HEK293 (cell line): ENCODE measurements around the gene HMGB1.

Source experiments
- KLF7 ChIP-seq: fragments of 450-650 bp; formaldehyde crosslinking; IDR thresholded peaks from 2 replicates; pipeline ENCODE4 v1.5.1; 2016; ENCODE audit warnings: missing biosample characterization, missing genetic modification characterization, borderline replicate concordance
- OSR2 ChIP-seq: fragments of 450-650 bp; formaldehyde crosslinking; IDR thresholded peaks from 2 replicates; pipeline ENCODE4 v1.5.1; 2016; ENCODE audit warnings: missing biosample characterization, missing genetic modification characterization
- RBAK ChIP-seq: fragments of 450-650 bp; formaldehyde crosslinking; IDR thresholded peaks from 2 replicates; pipeline ENCODE4 v1.5.1; 2016; ENCODE audit warnings: missing biosample characterization, missing genetic modification characterization
- SALL2 ChIP-seq: fragments of 450-650 bp; formaldehyde crosslinking; IDR thresholded peaks from 2 replicates; pipeline ENCODE4 v1.5.0; 2017; ENCODE audit warnings: missing biosample characterization, mild to moderate bottlenecking, missing genetic modification characterization, borderline replicate concordance
- TRIM28 ChIP-seq: IDR thresholded peaks from 2 replicates; pipeline ENCODE4 v1.6.1; 2011; ENCODE audit warnings: low read length, control low read depth, borderline replicate concordance
- YY1 ChIP-seq: fragments of 450-650 bp; formaldehyde crosslinking; IDR thresholded peaks from 2 replicates; pipeline ENCODE4 v1.5.1; 2018; ENCODE audit warnings: missing biosample characterization, missing genetic modification characterization
- ZBTB17 ChIP-seq: fragments of 450-650 bp; formaldehyde crosslinking; IDR thresholded peaks from 2 replicates; pipeline ENCODE4 v1.5.1; 2016; ENCODE audit warnings: missing biosample characterization, missing genetic modification characterization
- ZBTB20 ChIP-seq: fragments of 450-650 bp; formaldehyde crosslinking; IDR thresholded peaks from 2 replicates; pipeline ENCODE4 v1.5.1; 2016; ENCODE audit warnings: missing biosample characterization, missing genetic modification characterization
- ZEB2 ChIP-seq: fragments of 450-650 bp; formaldehyde crosslinking; IDR thresholded peaks from 2 replicates; pipeline ENCODE4 v1.5.1; 2016; ENCODE audit warnings: missing biosample characterization, missing genetic modification characterization
- ZNF155 ChIP-seq: fragments of 450-650 bp; formaldehyde crosslinking; IDR thresholded peaks from 2 replicates; pipeline ENCODE4 v1.5.1; 2016; ENCODE audit warnings: missing biosample characterization, missing genetic modification characterization
- ZNF175 ChIP-seq: fragments of 450-650 bp; formaldehyde crosslinking; IDR thresholded peaks from 2 replicates; pipeline ENCODE4 v1.5.1; 2016; ENCODE audit warnings: missing biosample characterization, missing genetic modification characterization
- ZNF223 ChIP-seq: fragments of 450-650 bp; formaldehyde crosslinking; IDR thresholded peaks from 2 replicates; pipeline ENCODE4 v1.5.1; 2016; ENCODE audit warnings: missing biosample characterization, missing genetic modification characterization
- ZNF416 ChIP-seq: fragments of 450-650 bp; formaldehyde crosslinking; IDR thresholded peaks from 2 replicates; pipeline ENCODE4 v1.5.1; 2016; ENCODE audit warnings: missing biosample characterization, missing genetic modification characterization
- ZNF433 ChIP-seq: fragments of 450-650 bp; formaldehyde crosslinking; IDR thresholded peaks from 2 replicates; pipeline ENCODE4 v1.5.1; 2016; ENCODE audit warnings: missing biosample characterization, missing genetic modification characterization, low read depth
- ZNF48 ChIP-seq: fragments of 450-650 bp; formaldehyde crosslinking; IDR thresholded peaks from 2 replicates; pipeline ENCODE4 v1.5.1; 2016; ENCODE audit warnings: missing biosample characterization, missing genetic modification characterization
- ZNF560 ChIP-seq: fragments of 450-650 bp; formaldehyde crosslinking; IDR thresholded peaks from 2 replicates; pipeline ENCODE4 v1.5.1; 2017; ENCODE audit warnings: missing biosample characterization, missing genetic modification characterization, borderline replicate concordance
- ZNF777 ChIP-seq: fragments of 450-650 bp; formaldehyde crosslinking; IDR thresholded peaks from 2 replicates; pipeline ENCODE4 v1.5.1; 2017; ENCODE audit warnings: missing biosample characterization, missing genetic modification characterization, borderline replicate concordance
- TF ChIP-seq, protein P1 (sequence below): fragments of 450-650 bp; formaldehyde crosslinking; IDR thresholded peaks from 2 replicates; pipeline ENCODE4 v1.5.1; 2017; ENCODE audit warnings: missing biosample characterization, missing genetic modification characterization
- TF ChIP-seq, protein P2 (sequence below): fragments of 450-650 bp; formaldehyde crosslinking; IDR thresholded peaks from 2 replicates; pipeline ENCODE4 v1.5.1; 2016; ENCODE audit warnings: missing biosample characterization, missing genetic modification characterization
- TF ChIP-seq, protein P3 (sequence below): fragments of 450-650 bp; formaldehyde crosslinking; IDR thresholded peaks from 2 replicates; pipeline ENCODE4 v1.5.1; 2016; ENCODE audit warnings: missing biosample characterization, missing genetic modification characterization, borderline replicate concordance
- TF ChIP-seq, protein P4 (sequence below): fragments of 450-650 bp; formaldehyde crosslinking; IDR thresholded peaks from 2 replicates; pipeline ENCODE4 v1.5.1; 2016; ENCODE audit warnings: missing biosample characterization, missing genetic modification characterization, low read depth
- TF ChIP-seq, protein P5 (sequence below): fragments of 450-650 bp; formaldehyde crosslinking; IDR thresholded peaks from 2 replicates; pipeline ENCODE4 v1.5.1; 2016; ENCODE audit warnings: missing biosample characterization, missing genetic modification characterization

The HMGB1 gene

DNA sequence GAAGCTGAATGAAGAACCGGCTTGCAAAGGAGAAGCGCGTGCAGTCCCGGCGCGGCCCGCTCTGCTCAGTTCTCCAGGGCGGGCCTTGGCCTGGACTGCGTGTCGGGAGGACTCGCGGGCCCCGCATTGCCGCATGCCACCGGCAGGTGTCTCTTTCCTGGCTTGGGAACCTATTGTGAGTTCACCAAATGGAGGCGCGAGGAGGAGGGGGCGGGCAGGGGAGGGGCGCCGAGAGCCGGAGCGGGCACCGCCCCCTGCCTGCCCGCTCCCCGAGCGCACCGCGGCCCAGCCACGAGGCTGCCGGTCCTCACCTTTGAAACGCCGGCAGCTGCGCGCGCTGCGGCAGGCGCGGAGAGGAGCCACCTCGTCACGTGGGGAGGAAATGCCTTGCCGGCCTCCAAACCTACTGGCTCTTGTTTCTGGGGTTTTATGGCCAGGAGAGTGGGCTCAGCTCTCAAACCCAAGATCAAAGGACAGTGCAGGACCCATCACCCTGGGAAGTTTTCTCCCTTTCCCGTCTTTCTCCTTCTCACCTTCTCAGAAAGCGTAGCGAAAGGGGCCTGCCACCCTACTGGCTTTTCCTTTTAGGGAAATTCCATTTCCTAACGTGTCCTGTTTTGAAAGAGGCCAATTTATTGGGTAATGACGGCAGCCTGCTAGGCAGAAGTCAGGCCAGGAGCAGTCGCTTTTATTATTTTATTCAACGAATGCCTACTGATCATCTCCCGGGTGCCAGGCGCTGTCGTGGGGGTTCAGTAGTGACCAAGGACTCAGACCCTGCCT is 57.2 kb downstream of the HMGB1 start (continued):
- TF ChIP-seq TRIM28, result no peak
- TF ChIP-seq ZNF48, result no peak
- TF ChIP-seq SALL2 (tag by site-specific recombination), result no peak
- no peak for TF ChIP-seq ZNF155 (tag by site-specific recombination)
- TF ChIP-seq OSR2, result no peak
- TF ChIP-seq KLF7 (tag by site-specific recombination), result no peak
- TF ChIP-seq, protein P1, sequence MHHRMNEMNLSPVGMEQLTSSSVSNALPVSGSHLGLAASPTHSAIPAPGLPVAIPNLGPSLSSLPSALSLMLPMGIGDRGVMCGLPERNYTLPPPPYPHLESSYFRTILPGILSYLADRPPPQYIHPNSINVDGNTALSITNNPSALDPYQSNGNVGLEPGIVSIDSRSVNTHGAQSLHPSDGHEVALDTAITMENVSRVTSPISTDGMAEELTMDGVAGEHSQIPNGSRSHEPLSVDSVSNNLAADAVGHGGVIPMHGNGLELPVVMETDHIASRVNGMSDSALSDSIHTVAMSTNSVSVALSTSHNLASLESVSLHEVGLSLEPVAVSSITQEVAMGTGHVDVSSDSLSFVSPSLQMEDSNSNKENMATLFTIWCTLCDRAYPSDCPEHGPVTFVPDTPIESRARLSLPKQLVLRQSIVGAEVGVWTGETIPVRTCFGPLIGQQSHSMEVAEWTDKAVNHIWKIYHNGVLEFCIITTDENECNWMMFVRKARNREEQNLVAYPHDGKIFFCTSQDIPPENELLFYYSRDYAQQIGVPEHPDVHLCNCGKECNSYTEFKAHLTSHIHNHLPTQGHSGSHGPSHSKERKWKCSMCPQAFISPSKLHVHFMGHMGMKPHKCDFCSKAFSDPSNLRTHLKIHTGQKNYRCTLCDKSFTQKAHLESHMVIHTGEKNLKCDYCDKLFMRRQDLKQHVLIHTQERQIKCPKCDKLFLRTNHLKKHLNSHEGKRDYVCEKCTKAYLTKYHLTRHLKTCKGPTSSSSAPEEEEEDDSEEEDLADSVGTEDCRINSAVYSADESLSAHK (tag by site-specific recombination), result no peak
- 0 out of 2 replicates have a peak, but pooled peaks have one; percentile 12 for TF ChIP-seq ZBTB17
- TF ChIP-seq, protein P2, sequence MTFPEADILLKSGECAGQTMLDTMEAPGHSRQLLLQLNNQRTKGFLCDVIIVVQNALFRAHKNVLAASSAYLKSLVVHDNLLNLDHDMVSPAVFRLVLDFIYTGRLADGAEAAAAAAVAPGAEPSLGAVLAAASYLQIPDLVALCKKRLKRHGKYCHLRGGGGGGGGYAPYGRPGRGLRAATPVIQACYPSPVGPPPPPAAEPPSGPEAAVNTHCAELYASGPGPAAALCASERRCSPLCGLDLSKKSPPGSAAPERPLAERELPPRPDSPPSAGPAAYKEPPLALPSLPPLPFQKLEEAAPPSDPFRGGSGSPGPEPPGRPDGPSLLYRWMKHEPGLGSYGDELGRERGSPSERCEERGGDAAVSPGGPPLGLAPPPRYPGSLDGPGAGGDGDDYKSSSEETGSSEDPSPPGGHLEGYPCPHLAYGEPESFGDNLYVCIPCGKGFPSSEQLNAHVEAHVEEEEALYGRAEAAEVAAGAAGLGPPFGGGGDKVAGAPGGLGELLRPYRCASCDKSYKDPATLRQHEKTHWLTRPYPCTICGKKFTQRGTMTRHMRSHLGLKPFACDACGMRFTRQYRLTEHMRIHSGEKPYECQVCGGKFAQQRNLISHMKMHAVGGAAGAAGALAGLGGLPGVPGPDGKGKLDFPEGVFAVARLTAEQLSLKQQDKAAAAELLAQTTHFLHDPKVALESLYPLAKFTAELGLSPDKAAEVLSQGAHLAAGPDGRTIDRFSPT (tag by site-specific recombination), result no peak
- TF ChIP-seq, protein P3, sequence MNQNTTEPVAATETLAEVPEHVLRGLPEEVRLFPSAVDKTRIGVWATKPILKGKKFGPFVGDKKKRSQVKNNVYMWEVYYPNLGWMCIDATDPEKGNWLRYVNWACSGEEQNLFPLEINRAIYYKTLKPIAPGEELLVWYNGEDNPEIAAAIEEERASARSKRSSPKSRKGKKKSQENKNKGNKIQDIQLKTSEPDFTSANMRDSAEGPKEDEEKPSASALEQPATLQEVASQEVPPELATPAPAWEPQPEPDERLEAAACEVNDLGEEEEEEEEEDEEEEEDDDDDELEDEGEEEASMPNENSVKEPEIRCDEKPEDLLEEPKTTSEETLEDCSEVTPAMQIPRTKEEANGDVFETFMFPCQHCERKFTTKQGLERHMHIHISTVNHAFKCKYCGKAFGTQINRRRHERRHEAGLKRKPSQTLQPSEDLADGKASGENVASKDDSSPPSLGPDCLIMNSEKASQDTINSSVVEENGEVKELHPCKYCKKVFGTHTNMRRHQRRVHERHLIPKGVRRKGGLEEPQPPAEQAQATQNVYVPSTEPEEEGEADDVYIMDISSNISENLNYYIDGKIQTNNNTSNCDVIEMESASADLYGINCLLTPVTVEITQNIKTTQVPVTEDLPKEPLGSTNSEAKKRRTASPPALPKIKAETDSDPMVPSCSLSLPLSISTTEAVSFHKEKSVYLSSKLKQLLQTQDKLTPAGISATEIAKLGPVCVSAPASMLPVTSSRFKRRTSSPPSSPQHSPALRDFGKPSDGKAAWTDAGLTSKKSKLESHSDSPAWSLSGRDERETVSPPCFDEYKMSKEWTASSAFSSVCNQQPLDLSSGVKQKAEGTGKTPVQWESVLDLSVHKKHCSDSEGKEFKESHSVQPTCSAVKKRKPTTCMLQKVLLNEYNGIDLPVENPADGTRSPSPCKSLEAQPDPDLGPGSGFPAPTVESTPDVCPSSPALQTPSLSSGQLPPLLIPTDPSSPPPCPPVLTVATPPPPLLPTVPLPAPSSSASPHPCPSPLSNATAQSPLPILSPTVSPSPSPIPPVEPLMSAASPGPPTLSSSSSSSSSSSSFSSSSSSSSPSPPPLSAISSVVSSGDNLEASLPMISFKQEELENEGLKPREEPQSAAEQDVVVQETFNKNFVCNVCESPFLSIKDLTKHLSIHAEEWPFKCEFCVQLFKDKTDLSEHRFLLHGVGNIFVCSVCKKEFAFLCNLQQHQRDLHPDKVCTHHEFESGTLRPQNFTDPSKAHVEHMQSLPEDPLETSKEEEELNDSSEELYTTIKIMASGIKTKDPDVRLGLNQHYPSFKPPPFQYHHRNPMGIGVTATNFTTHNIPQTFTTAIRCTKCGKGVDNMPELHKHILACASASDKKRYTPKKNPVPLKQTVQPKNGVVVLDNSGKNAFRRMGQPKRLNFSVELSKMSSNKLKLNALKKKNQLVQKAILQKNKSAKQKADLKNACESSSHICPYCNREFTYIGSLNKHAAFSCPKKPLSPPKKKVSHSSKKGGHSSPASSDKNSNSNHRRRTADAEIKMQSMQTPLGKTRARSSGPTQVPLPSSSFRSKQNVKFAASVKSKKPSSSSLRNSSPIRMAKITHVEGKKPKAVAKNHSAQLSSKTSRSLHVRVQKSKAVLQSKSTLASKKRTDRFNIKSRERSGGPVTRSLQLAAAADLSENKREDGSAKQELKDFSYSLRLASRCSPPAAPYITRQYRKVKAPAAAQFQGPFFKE (tag by site-specific recombination), result no peak
- no peak for TF ChIP-seq ZNF416 (tag by site-specific recombination)
- TF ChIP-seq ZNF433, result no peak
- TF ChIP-seq, protein P4, sequence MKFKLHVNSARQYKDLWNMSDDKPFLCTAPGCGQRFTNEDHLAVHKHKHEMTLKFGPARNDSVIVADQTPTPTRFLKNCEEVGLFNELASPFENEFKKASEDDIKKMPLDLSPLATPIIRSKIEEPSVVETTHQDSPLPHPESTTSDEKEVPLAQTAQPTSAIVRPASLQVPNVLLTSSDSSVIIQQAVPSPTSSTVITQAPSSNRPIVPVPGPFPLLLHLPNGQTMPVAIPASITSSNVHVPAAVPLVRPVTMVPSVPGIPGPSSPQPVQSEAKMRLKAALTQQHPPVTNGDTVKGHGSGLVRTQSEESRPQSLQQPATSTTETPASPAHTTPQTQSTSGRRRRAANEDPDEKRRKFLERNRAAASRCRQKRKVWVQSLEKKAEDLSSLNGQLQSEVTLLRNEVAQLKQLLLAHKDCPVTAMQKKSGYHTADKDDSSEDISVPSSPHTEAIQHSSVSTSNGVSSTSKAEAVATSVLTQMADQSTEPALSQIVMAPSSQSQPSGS (tag by site-specific recombination), result no peak
- no peak for TF ChIP-seq ZBTB20 (tag by site-specific recombination)
- no peak for TF ChIP-seq ZEB2 (tag by site-specific recombination)
- TF ChIP-seq ZNF560, result no peak
- no peak for TF ChIP-seq YY1 (tag by site-specific recombination)
- no peak for TF ChIP-seq ZNF175 (tag by site-specific recombination)
- no peak for TF ChIP-seq RBAK (tag by site-specific recombination)
- TF ChIP-seq ZNF777 (tag by site-specific recombination), result no peak
- TF ChIP-seq, protein P5, sequence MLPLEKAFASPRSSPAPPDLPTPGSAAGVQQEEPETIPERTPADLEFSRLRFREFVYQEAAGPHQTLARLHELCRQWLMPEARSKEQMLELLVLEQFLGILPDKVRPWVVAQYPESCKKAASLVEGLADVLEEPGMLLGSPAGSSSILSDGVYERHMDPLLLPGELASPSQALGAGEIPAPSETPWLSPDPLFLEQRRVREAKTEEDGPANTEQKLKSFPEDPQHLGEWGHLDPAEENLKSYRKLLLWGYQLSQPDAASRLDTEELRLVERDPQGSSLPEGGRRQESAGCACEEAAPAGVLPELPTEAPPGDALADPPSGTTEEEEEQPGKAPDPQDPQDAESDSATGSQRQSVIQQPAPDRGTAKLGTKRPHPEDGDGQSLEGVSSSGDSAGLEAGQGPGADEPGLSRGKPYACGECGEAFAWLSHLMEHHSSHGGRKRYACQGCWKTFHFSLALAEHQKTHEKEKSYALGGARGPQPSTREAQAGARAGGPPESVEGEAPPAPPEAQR, result no peak
- TF ChIP-seq ZNF223 (tag by site-specific recombination), result no peak
